Left cardiac atrium (tissue), 4 donors: Measurements from ENCODE around the gene NCS1. TPM values are rescaled to one million over a fixed set of nuclear protein-coding genes. Genes with fewer than 3 reads are reported as not detected.

Experiments used
- ATAC-seq, 2 donors: fragments of 200-7000 bp; cut with Tn5 transposase; one replicate each; pipeline ENCODE4 v1.9.1; 2020; ENCODE audit warnings: mild to moderate bottlenecking in 2 of 2, moderate library complexity in 2 of 2
- DNase-seq: peaks from one replicate; pipeline ENCODE4 v3.0.0-alpha.2; 2020
- intact Hi-C, 2 donors: fragments of 100-400 bp; cut with DNase I; formaldehyde crosslinking; loops; one replicate each; pipeline versions ENCODE4 v1.14.1 to v1.15.1; 2022 to 2023
- total RNA-seq, 2 donors: library from RNA; stranded (reverse); fragmentation: NEBNext Ultra II Directional; extraction: Animal tissue kit (Norgen Biotek cat#: 25700); gene quantifications; one replicate each; pipeline ENCODE4 v1.2.1, GENCODE V29; 2021
- donor health status: DM: no; HTN: yes; CAD: no.
- donor health status: DM: no; HTN: yes; CAD: no; lungs with severe emphysema.
- donor health status: DM: yes; HTN: yes; CAD: no.
- donor health status: Dilated cardiomyopathy.

NCS1 gene
- total RNA-seq, 2 donors from 2014 or later: 8.2 to 11.5 TPM

GRCh38 chr9:130230631-130231030, 58.4 kb downstream of the NCS1 start:
- no peak for ATAC-seq
- intact Hi-C loops: no loop called here
- DNase-seq: no peak

GRCh38 chr9:130232899-130233586, 60.8 kb downstream of the NCS1 start:
- ATAC-seq (no peak), DNase-seq (no peak)

GRCh38 chr9:130233587-130233945, 61.4 kb downstream of the NCS1 start:
- ATAC-seq (no peak), DNase-seq (no peak)
- intact Hi-C loops: no loop called here

More at GRCh38 chr9:130232899-130233586, 60.8 kb downstream of the NCS1 start:
- intact Hi-C loops: no loop called here

- ATAC-seq (no peak), DNase-seq (no peak)
- intact Hi-C loops: loop anchor here in 1 of 2 donors (5.0 kb wide), 1 partner anchor 347 kb away; no protein-coding TSS in a partner anchor
Observed at GRCh38 chr9:130234340-130235260, 62.4 kb downstream of the NCS1 start.

- peak; percentile 74 for DNase-seq
- ATAC-seq: peak; percentile 51
- intact Hi-C loops: loop anchor here (1.0 to 5.0 kb wide), 3 partner anchors 125 to 348 kb away; no protein-coding TSS in a partner anchor
Observed at GRCh38 chr9:130235558-130236435, 63.6 kb downstream of the NCS1 start.

GRCh38 chr9:130236436-130236985, 64.3 kb downstream of the NCS1 start:
- DNase-seq (no peak), ATAC-seq (no peak)
- intact Hi-C loops: loop anchor here (1.0 to 5.0 kb wide), 3 partner anchors 126 to 349 kb away; no protein-coding TSS in a partner anchor

- no peak for DNase-seq
- intact Hi-C loops: loop anchor here (2.0 to 5.0 kb wide), 2 partner anchors 126 to 350 kb away; no protein-coding TSS in a partner anchor
- no peak for ATAC-seq
Observed at GRCh38 chr9:130237076-130237475, 64.9 kb downstream of the NCS1 start.

GRCh38 chr9:130237763-130238524, 65.7 kb downstream of the NCS1 start:
- ATAC-seq: no peak
- DNase-seq: no peak
- intact Hi-C loops: loop anchor here (2.0 to 5.0 kb wide), 2 partner anchors 127 to 351 kb away; no protein-coding TSS in a partner anchor

GRCh38 chr9:130239363-130239695, 67.1 kb downstream of the NCS1 start:
- intact Hi-C loops: loop anchor here in 1 of 2 donors (5.0 kb wide), 1 partner anchor 352 kb away; no protein-coding TSS in a partner anchor
- DNase-seq: no peak
- ATAC-seq: no peak

GRCh38 chr9:130239741-130240241, 67.6 kb downstream of the NCS1 start:
- no peak for DNase-seq
- intact Hi-C loops: loop anchor here in 1 of 2 donors (5.0 kb wide), 1 partner anchor 352 kb away; no protein-coding TSS in a partner anchor
- no peak for ATAC-seq

- peak; percentile 80 to 85 for ATAC-seq
- DNase-seq: no peak
- intact Hi-C loops: no loop called here
Observed at GRCh38 chr9:130240410-130241197, 68.4 kb downstream of the NCS1 start.

GRCh38 chr9:130241198-130241535, 69.0 kb downstream of the NCS1 start:
- intact Hi-C loops: no loop called here
- DNase-seq: no peak
- ATAC-seq: no peak

GRCh38 chr9:130242270-130243014, 70.2 kb downstream of the NCS1 start:
- intact Hi-C loops: no loop called here
- ATAC-seq: no peak

GRCh38 chr9:130243015-130243881, 71.0 kb downstream of the NCS1 start:
- DNase-seq: peak; percentile 73
- ATAC-seq: peak; percentile 51 to 72
- intact Hi-C loops: no loop called here

More at GRCh38 chr9:130242270-130243014, 70.2 kb downstream of the NCS1 start:
- no peak for DNase-seq

GRCh38 chr9:130243882-130244170, 71.6 kb downstream of the NCS1 start:
- DNase-seq (no peak), ATAC-seq (no peak)
- intact Hi-C loops: no loop called here
